GF-D8 (cell line): ENCODE measurements around the gene CACNB2.
"Not testable (repeated sequence)": the region's sequence is repeated elsewhere in the genome, so short reads cannot be mapped to it uniquely, and the experiment has no call there.

Source experiments
- DNase-seq: peaks from one replicate; lab custom pipeline; 2025; lab: John Stamatoyannopoulos, UW

Gene CACNB2

GRCh38 chr10:18570386-18570785, 430.2 kb downstream of the CACNB2 start:
- DNase-seq = not testable (repeated sequence)

- no peak for DNase-seq
Observed at GRCh38 chr10:18571076-18571475, 430.9 kb downstream of the CACNB2 start.

GRCh38 chr10:18571780-18572179, 431.6 kb downstream of the CACNB2 start:
- DNase-seq = no peak

- DNase-seq = no peak
Observed at GRCh38 chr10:18572959-18573561, 432.8 kb downstream of the CACNB2 start.

- DNase-seq = no peak
Observed at GRCh38 chr10:18576586-18576985, 436.4 kb downstream of the CACNB2 start.

GRCh38 chr10:18577823-18578685, 437.8 kb downstream of the CACNB2 start:
- DNase-seq = no peak

GRCh38 chr10:18582803-18583202, 442.6 kb downstream of the CACNB2 start:
- DNase-seq = peak; percentile 62

GRCh38 chr10:18583575-18584270, 443.5 kb downstream of the CACNB2 start:
- DNase-seq = peak; percentile 42

GRCh38 chr10:18586637-18587036, 446.4 kb downstream of the CACNB2 start:
- not testable (repeated sequence) for DNase-seq

GRCh38 chr10:18591141-18591540, 450.9 kb downstream of the CACNB2 start:
- DNase-seq = not testable (repeated sequence)
